Fibroblast of lung (primary cell): Measurements from ENCODE around the gene LPP.

Experiments used
- CTCF ChIP-seq, 2 donors: IDR thresholded peaks in 1 of 2; conservative IDR thresholded peaks in 1 of 2; 1 replicate in 1 of 2; 2 replicates in 1 of 2; pipeline ENCODE4 v1.5.1; 2011 to 2012; ENCODE audit warnings: low read length in 2 of 2, control low read depth in 1 of 2, inconsistent platforms in 1 of 2, low read depth in 1 of 2, mild to moderate bottlenecking in 1 of 2
- EZH2 ChIP-seq: IDR thresholded peaks from 2 replicates; pipeline ENCODE4 v1.5.1; 2012; ENCODE audit warnings: low read length, control low read depth, mild to moderate bottlenecking; ENCODE audit errors: missing control alignments

- TF ChIP-seq CTCF (conservative IDR thresholded peaks at IDR 0.05 in 1 of 2, IDR thresholded peaks at IDR 0.05 in 1 of 2; ENCODE audit: low read depth in 1 of 2, low read length in 2 of 2) (no peak), EZH2 (no peak)
These were observed 4.4 kb upstream of the LPP start for GRCh38 chr3:188149587-188149986.
